ENCODE measurements around the gene BEND5. TPM values are rescaled to one million over a fixed set of nuclear protein-coding genes. Genes with fewer than 3 reads are reported as not detected.

The BEND5 gene
- total RNA-seq, 4 donors from 2014 or later, result 0.47 to 1.5 (median 1.0) TPM; not detected in 1

GRCh38 chr1:48741380-48741779 is 35.3 kb downstream of the BEND5 start:
- ATAC-seq (ENCODE audit: low FRiP score), result no peak
- no peak for TF ChIP-seq CTCF (IDR thresholded peaks at IDR 0.05)
- no peak for DNase-seq (ENCODE audit: low spot score)

- DNase-seq (ENCODE audit: low spot score) (no peak), ATAC-seq (ENCODE audit: low FRiP score) (no peak)
- TF ChIP-seq CTCF (IDR thresholded peaks at IDR 0.05), result no peak
Measured at GRCh38 chr1:48740621-48741020, 36.1 kb downstream of the BEND5 start.

- no peak for DNase-seq (ENCODE audit: low spot score)
- no peak for ATAC-seq (ENCODE audit: low FRiP score)
- TF ChIP-seq CTCF (IDR thresholded peaks at IDR 0.05), result no peak
Measured at GRCh38 chr1:48739091-48739490, 37.6 kb downstream of the BEND5 start.

GRCh38 chr1:48738356-48738755 is 38.3 kb downstream of the BEND5 start:
- no peak for TF ChIP-seq CTCF (IDR thresholded peaks at IDR 0.05)
- DNase-seq (ENCODE audit: low spot score), result no peak
- ATAC-seq (ENCODE audit: low FRiP score), result no peak

- ATAC-seq (ENCODE audit: low FRiP score), result no peak
- DNase-seq (ENCODE audit: low spot score), result no peak
- no peak for TF ChIP-seq CTCF (IDR thresholded peaks at IDR 0.05)
Measured at GRCh38 chr1:48735796-48736195, 40.9 kb downstream of the BEND5 start.

GRCh38 chr1:48730164-48730910 is 46.4 kb downstream of the BEND5 start:
- no peak for TF ChIP-seq CTCF (IDR thresholded peaks at IDR 0.05)
- ATAC-seq (ENCODE audit: low FRiP score), result no peak
- DNase-seq (ENCODE audit: low spot score), result no peak

GRCh38 chr1:48728584-48728983 is 48.1 kb downstream of the BEND5 start:
- no peak for DNase-seq (ENCODE audit: low spot score)

More at GRCh38 chr1:48728584-48728983, 48.1 kb downstream of the BEND5 start:
- no peak for TF ChIP-seq CTCF (IDR thresholded peaks at IDR 0.05)
- ATAC-seq (ENCODE audit: low FRiP score), result no peak
